GM23248 (cell line): ENCODE results near the gene ZNF10. TPM values are rescaled to one million over a fixed set of nuclear protein-coding genes. Genes with fewer than 3 reads are reported as not detected.

Experiments
- DNase-seq: peaks from one replicate; pipeline ENCODE4 v3.0.0-alpha.2; 2015
- H2AFZ ChIP-seq: fragments of 200-600 bp; sonication (generic); 2 replicates; pipeline ENCODE4 v1.6.1; 2016; ENCODE audit warnings: antibody characterized with exemption
- H3F3A ChIP-seq: fragments of 200-600 bp; sonication (generic); 2 replicates; pipeline ENCODE4 v1.6.1; 2016; ENCODE audit warnings: mild to moderate bottlenecking, antibody characterized with exemption, mixed run types; ENCODE audit not compliant: insufficient read depth
- H3K27ac ChIP-seq: fragments of 200-600 bp; sonication (generic); 2 replicates; pipeline ENCODE4 v1.5.1; 2016; ENCODE audit warnings: mild to moderate bottlenecking
- H3K27me3 ChIP-seq: fragments of 200-600 bp; sonication (generic); replicated peaks from 2 replicates; pipeline ENCODE4 v1.6.1; 2016; ENCODE audit warnings: mild to moderate bottlenecking; ENCODE audit not compliant: insufficient read depth
- H3K36me3 ChIP-seq: fragments of 200-600 bp; sonication (generic); 2 replicates; pipeline ENCODE4 v1.6.1; 2016; ENCODE audit warnings: low read depth, mild to moderate bottlenecking
- H3K4me1 ChIP-seq: fragments of 200-600 bp; sonication (generic); 2 replicates; pipeline ENCODE4 v1.6.1; 2016; ENCODE audit warnings: mild to moderate bottlenecking; ENCODE audit not compliant: insufficient read depth
- H3K4me2 ChIP-seq: fragments of 200-600 bp; sonication (generic); one replicate; pipeline ENCODE4 v1.6.1; 2016; ENCODE audit warnings: mild to moderate bottlenecking; ENCODE audit not compliant: unreplicated experiment
- H3K4me3 ChIP-seq: fragments of 200-600 bp; sonication (generic); 2 replicates; pipeline ENCODE4 v1.5.1; 2016; ENCODE audit warnings: mild to moderate bottlenecking
- H3K79me2 ChIP-seq: fragments of 200-600 bp; sonication (generic); 2 replicates; pipeline ENCODE4 v1.6.1; 2016; ENCODE audit warnings: mild to moderate bottlenecking; ENCODE audit not compliant: insufficient read depth
- H3K9ac ChIP-seq: fragments of 200-600 bp; sonication (generic); 2 replicates; pipeline ENCODE4 v1.6.1; 2016; ENCODE audit warnings: mild to moderate bottlenecking
- H3K9me2 ChIP-seq: fragments of 200-600 bp; sonication (generic); 2 replicates; pipeline ENCODE4 v1.6.1; 2016; ENCODE audit warnings: mixed run types, mild to moderate bottlenecking, moderate library complexity; ENCODE audit not compliant: insufficient read depth
- H3K9me3 ChIP-seq: fragments of 200-600 bp; sonication (generic); one replicate; pipeline ENCODE4 v1.6.1; 2017; ENCODE audit warnings: low read depth
- H4K20me1 ChIP-seq: fragments of 200-600 bp; sonication (generic); 2 replicates; pipeline ENCODE4 v1.6.0; 2016; ENCODE audit not compliant: insufficient read depth
- EZH2 ChIP-seq: fragments of 200-600 bp; sonication (generic); IDR thresholded peaks from 2 replicates; pipeline ENCODE4 v1.6.1; 2018; ENCODE audit warnings: antibody characterized with exemption, mild to moderate bottlenecking; ENCODE audit not compliant: insufficient read depth, poor library complexity, severe bottlenecking
- EZH2phosphoT487 ChIP-seq: fragments of 200-600 bp; sonication (generic); IDR thresholded peaks from 2 replicates; pipeline ENCODE4 v1.6.1; 2018; ENCODE audit warnings: antibody characterized with exemption, moderate library complexity, mild to moderate bottlenecking, low read depth; ENCODE audit not compliant: insufficient read depth
- WGBS, 2 experiments: methylation state at CpG; one replicate each; pipeline ENCODE4 v1.1.6; 2015 to 2017; ENCODE audit warnings: low lambda C conversion rate in 2 of 2, low coverage in 1 of 2; ENCODE audit errors: missing lambda C conversion rate in 2 of 2; 5-methylcytosine and 5-hydroxymethylcytosine counted together
- in situ Hi-C: fragments of 300-500 bp; cut with MboI; formaldehyde crosslinking; loops from 2 replicates; pipeline ENCODE4 v1.15.0; 2020
- polyA plus RNA-seq: library from polyadenylated mRNA; unstranded; fragments of >200 nt; fragmentation: Nextera tagmentation; extraction: Ambion mirVana; gene quantifications from 2 replicates; pipeline ENCODE4 v1.2.1, GENCODE V29; 2016
- total RNA-seq: library from RNA; depleted of rRNA; stranded (reverse); fragments of >200 nt; shearing (Covaris generic); gene quantifications from 2 replicates; pipeline ENCODE4 v1.2.3, GENCODE V29; 2014

Gene ZNF10
- total and polyA plus RNA-seq, 2 experiments from 2014 or later, result 3.6 to 5.9 TPM

- Histone ChIP-seq H3K9ac (no peak overlapping the region), H3K9me2 (no peaks in the 10 kb centered on the region), H3F3A (peaks cover 38% of the 10 kb centered on the region), H3K27ac (no peak overlapping the region), H3K4me2 (no peak overlapping the region), H3K79me2 (no peaks in the 10 kb centered on the region), H4K20me1 (no peaks in the 10 kb centered on the region), H3K9me3 (peaks cover 43% of the 10 kb centered on the region), H2AFZ (no peak overlapping the region), H3K36me3 (peaks cover 91% of the 10 kb centered on the region), H3K4me1 (no peaks in the 10 kb centered on the region), H3K4me3 (no peak overlapping the region; the same call in 1 of the 2 replicates), H3K27me3 (no peaks in the 10 kb centered on the region)
- no peak for TF ChIP-seq EZH2
- TF ChIP-seq EZH2phosphoT487, result no peak
- in situ Hi-C loops, result no loop called here
- DNase-seq, result peak; percentile 5
- WGBS, 2 experiments, result 95 to 100% methylated on average over 5 of the region's 5 CpGs
Observed at GRCh38 chr12:133106253-133106652, 24.2 kb upstream of the ZNF10 start.

- H3K4me2 ChIP-seq, result no peak overlapping the region
- no peaks in the 10 kb centered on the region for H3K27me3 ChIP-seq
- in situ Hi-C loops, result no loop called here
- H3F3A ChIP-seq, result peaks cover 38% of the 10 kb centered on the region
- H3K36me3 ChIP-seq, result peaks cover 82% of the 10 kb centered on the region
- WGBS, 2 experiments, result 98 to 100% methylated on average over 1 of the region's 1 CpG
- no peak overlapping the region for H3K4me3 ChIP-seq
- H3K79me2 ChIP-seq, result no peaks in the 10 kb centered on the region
- no peaks in the 10 kb centered on the region for H3K9me2 ChIP-seq
- TF ChIP-seq EZH2phosphoT487 (no peak), EZH2 (no peak)
- no peaks in the 10 kb centered on the region for H4K20me1 ChIP-seq
- no peak overlapping the region for H3K9ac ChIP-seq
- no peaks in the 10 kb centered on the region for H3K4me1 ChIP-seq
- no peak overlapping the region for H2AFZ ChIP-seq
- no peak overlapping the region for H3K27ac ChIP-seq
- H3K9me3 ChIP-seq, result peaks cover 44% of the 10 kb centered on the region
- DNase-seq, result no peak
Observed at GRCh38 chr12:133107121-133107520, 23.3 kb upstream of the ZNF10 start.

GRCh38 chr12:133108150-133108549, 22.3 kb upstream of the ZNF10 start:
- in situ Hi-C loops, result no loop called here
- Histone ChIP-seq H4K20me1 (no peaks in the 10 kb centered on the region), H3K9ac (no peak overlapping the region), H3K36me3 (peaks cover 72% of the 10 kb centered on the region), H3K27ac (no peak overlapping the region), H3K4me3 (no peak overlapping the region), H3K9me3 (peaks cover 46% of the 10 kb centered on the region), H2AFZ (no peak overlapping the region), H3K4me1 (no peaks in the 10 kb centered on the region), H3K4me2 (no peak overlapping the region), H3F3A (peaks cover 38% of the 10 kb centered on the region), H3K27me3 (no peaks in the 10 kb centered on the region), H3K9me2 (no peaks in the 10 kb centered on the region), H3K79me2 (no peaks in the 10 kb centered on the region)
- TF ChIP-seq EZH2phosphoT487 (no peak), EZH2 (no peak)
- WGBS, 2 experiments, result 80 to 85% methylated on average over 2 of the region's 2 CpGs
- no peak for DNase-seq

GRCh38 chr12:133120385-133121191, 9.8 kb upstream of the ZNF10 start:
- in situ Hi-C loops, result no loop called here
- no peak overlapping the region for H3K4me2 ChIP-seq
- no peak overlapping the region for H3K9ac ChIP-seq
- no peak for DNase-seq
- H2AFZ ChIP-seq, result no peak overlapping the region
- H3K4me1 ChIP-seq, result no peaks in the 10 kb centered on the region
- WGBS, 2 experiments, result 70 to 82% methylated on average over 3 of the region's 3 CpGs
- TF ChIP-seq EZH2phosphoT487 (no peak), EZH2 (no peak)
- H3K27ac ChIP-seq, result no peak overlapping the region
- H4K20me1 ChIP-seq, result no peaks in the 10 kb centered on the region
- no peaks in the 10 kb centered on the region for H3F3A ChIP-seq
- no peaks in the 10 kb centered on the region for H3K9me2 ChIP-seq
- peaks cover 10% of the 10 kb centered on the region for H3K9me3 ChIP-seq
- peaks cover 61% of the 10 kb centered on the region for H3K36me3 ChIP-seq
- H3K4me3 ChIP-seq, result no peak overlapping the region
- no peaks in the 10 kb centered on the region for H3K27me3 ChIP-seq
- H3K79me2 ChIP-seq, result peaks cover 9% of the 10 kb centered on the region; the same call in 1 of the 2 replicates
